ENCODE results near the gene ZNRD2.

GRCh38 chr11:65552388-65552951 lies 17.8 kb upstream of the ZNRD2 start:
- TF ChIP-seq CTCF (IDR thresholded peaks at IDR 0.05; ENCODE audit: low read depth, low read length) (no peak), POLR2A (IDR thresholded peaks at IDR 0.05; ENCODE audit: extremely low read depth, insufficient read length) (no peak)

All from NB4 (cell line).